Left renal cortex interstitium (tissue), 4 donors: Measurements from ENCODE around the gene LDLRAD1. TPM values are rescaled to one million over a fixed set of nuclear protein-coding genes. Genes with fewer than 3 reads are reported as not detected.
"Not testable (repeated sequence)": the region's sequence is repeated elsewhere in the genome, so short reads cannot be mapped to it uniquely, and the experiment has no call there.

Source experiments
- DNase-seq, 4 donors: peaks; one replicate each; pipeline ENCODE4 v3.0.0-alpha.2; 2013; ENCODE audit warnings: low read depth in 4 of 4, low spot score in 2 of 4, missing footprints in 1 of 4
- polyA plus RNA-seq, 4 donors: library from polyadenylated mRNA; unstranded; fragments of 120-200 nt; gene quantifications; one replicate each; pipeline ENCODE4 v1.2.1, GENCODE V29; 2013; ENCODE audit not compliant: insufficient read length in 4 of 4

LDLRAD1 gene
- polyA plus RNA-seq, 4 donors = 0.08 TPM; not detected in 3

DNA sequence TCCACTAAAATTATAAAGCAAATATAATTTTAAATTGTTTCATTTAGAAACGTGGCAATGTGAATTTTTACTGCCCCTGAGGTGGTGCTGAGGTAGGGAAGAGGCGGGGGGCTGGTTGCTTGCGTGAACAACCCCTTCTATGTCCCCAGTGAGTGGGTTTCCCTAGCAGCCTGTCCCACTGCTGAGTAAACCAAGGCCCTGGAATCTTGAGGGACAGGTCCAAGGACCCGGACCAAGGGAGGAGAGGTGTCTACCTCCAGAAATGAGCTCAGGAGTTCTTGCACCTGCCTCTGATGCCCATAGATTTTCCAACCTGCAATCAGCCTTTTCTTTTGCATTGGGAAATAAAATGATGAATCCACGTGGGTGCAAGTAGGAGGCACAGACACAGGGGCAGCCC is 649 bp upstream of the LDLRAD1 start:
- no peak for DNase-seq

DNA sequence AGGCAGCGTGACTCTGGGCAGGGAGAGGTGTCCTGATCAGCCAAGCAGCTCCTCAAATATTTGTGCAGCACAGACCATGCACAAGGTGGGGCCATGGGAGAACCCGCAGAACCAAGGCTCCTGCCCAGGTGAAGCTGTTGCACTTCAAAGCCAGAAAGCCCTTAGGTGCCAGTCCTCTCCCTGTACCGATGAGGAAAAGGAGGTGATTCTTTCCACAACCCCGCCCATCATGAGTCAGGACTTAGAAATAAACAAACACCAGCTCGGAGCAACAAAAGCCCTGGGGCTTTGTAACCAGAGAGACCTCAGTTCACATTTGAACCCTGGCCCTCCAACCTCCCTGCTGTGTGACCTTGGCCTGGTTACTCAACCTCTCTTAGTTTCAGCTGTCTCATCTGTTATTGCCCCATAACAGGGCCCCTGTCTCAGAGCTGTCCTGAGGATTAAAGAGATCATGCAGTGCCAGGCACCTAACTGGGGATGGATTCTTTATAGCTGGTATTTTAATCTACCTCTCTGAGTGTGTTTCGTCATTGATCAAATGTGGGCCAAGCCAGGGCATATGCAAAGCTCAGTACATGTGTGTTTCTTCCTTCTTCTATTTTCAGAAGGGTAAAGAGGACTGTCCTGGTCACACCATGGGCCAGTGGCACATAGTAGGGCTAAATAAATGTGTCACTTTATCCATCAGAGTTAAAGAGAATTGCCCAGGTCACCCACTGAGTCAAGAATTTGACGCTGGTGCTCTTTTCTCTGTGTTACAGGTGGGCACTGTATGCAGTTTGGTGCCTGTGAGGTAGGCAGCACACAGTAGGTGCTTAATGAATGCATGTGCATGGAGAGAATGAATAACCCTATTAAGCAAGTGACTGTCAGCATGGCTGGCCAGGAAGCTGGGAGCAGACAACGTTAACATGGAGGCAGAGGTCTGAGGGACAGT is 1.4 kb downstream of the LDLRAD1 start:
- DNase-seq = no peak

DNA sequence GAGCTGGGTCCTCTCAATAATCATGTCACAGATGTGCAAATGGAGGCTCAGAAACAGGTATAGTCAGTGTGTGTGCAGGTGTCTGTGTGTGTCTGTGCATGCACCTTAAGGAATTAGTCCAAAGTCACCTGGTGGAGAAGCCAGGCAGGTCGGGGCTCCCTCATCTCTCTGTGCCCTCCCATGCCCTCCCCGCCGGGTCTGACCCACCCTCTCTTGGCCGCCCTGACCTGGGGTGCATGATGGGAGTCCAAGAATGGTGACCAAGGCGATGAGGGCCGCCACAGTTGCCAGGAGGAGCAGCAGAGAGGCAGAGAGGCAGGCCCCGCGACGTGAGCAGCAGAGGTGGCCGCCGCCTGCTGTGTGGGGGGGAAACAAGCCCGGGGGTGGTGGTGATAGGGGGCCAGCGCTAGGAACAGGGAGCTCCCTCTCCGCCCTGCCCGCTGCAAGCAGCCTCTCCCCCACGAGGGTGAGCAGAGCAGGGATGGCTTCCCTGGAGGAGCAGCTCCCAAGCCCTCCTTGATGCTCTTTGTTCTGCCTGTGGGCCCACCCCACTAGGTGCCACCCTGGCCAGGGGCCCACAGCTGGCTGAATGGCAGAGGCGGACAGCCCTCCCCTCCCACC is 3.9 kb downstream of the LDLRAD1 start:
- DNase-seq = no peak

DNA sequence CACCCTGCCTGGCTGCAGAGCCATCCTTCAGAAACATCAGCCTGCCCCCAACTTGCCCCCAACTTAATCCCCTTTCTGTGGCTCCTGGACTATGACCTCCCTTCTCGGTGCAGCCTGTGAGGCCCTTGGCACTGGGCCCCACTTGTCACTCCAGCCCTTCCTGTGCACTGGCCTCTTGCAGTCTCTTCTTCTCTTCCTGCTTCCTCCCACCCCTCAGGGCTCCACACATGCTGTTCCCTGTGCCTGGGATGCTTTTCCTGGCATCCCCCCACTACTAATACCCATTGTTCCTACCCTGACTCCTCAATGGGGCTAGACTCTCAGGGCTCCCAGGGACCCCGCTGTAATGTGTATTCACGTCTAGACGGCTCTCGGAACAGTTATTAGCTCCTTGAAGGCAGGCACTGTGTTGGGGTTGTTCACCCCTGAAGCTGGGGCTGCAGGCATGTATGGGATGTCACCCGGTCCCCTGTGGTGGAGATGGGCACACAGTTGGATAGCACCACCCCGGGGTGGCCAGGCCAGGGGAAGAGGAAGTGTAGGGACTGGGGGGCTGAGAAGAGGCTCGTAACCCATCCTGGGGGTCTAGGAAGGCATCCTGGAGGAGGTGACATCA is 4.5 kb downstream of the LDLRAD1 start:
- no peak for DNase-seq

DNA sequence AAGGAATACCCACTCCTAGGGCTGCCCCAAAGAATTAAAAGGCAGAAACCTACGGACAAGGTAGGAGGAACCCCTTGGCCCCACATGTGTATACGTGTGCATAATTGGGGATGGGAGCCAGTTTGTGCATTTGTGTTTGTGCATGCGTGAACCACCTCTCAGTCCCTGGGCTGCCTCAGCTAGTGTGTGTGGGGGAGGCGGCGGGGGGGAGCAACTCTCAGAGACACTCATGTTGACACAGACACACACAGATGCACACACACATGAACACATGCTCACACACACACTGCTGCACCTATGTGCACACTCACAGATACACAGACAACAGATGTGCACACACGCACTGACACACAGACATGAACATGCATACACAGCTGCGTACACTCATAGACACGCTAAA is 5.1 kb downstream of the LDLRAD1 start:
- no peak for DNase-seq

DNA sequence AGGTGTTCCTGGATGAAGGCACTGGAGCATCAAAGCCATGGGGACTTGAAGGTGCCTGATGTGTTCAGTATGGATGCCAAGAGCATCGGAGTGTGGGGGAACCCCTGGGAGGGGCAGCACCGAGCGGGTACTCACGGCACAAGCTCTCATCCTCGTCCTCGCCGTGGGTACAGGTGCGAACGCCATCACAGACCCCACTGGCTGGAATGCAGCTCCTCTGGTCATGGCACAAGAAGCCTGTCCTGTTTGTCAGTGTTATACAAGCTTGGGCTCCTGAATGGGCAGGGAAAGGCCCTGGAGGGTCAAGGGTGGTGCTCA is 6.0 kb downstream of the LDLRAD1 start:
- DNase-seq = no peak

DNA sequence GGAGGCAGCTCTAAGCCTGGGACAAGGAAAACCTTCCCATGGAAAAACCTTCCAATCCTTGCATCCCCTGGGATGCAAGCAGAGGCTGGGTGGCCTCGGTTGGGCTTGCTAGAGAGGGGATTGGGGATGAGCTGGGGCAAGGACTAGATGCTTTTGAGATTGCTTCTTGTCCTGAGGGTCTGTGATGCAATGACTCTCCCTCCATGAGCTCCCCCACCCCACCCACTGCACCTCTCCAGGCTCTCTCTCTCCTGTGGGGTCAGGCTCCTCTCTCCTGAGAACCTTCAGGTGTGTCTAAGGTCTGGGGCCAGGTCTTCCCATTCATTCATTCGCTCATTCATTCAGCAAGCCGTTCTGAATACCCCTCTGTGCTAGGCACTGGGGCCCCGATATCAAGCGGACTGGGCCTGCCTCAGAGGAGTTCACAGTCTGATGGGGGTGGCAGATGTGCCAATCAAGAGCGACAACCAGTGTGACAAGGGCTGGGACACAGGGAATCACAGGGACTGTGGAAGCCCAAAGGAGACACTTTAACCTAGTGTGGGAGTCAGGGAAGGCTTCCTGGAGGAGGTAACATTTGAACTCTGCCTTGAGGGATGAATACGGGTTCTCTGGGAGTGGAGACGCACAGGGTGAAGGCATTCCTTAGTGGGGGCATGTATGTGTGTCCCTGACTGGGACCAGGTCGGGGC is 6.5 kb downstream of the LDLRAD1 start:
- no peak for DNase-seq

DNA sequence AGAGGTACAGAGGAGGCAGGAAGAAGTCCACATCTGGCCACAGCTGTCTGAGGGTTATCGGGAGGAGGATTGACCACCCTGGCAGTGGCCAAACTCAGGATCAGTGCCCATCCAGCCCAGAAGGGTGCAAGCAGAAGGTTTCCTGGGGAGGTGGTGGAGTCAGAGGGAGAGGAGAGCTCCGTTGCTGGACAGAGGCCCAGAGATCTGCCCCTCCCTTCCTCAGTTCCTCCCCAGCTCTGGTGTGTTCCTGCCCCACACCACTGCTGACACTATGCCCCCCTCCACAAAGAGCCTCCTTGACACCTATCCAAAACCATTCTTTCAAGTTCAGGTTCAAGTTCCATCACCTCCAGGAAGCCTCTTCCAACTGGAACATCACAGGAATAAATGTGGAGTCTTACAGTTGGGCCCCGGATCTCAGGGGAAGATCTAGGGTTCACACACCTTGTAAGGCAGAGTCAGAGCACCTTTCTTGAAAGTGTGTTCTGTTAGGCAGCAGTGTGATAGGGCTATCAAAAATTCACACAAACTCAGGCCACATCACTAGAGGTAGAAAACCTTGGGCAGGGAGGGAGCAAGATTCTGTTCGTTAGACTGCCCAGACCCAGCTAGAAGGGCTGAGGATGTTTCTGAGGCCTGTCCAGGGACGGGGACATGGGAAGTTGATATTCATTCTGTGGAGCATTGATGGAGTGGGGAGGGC is 7.4 kb downstream of the LDLRAD1 start:
- DNase-seq = no peak

DNA sequence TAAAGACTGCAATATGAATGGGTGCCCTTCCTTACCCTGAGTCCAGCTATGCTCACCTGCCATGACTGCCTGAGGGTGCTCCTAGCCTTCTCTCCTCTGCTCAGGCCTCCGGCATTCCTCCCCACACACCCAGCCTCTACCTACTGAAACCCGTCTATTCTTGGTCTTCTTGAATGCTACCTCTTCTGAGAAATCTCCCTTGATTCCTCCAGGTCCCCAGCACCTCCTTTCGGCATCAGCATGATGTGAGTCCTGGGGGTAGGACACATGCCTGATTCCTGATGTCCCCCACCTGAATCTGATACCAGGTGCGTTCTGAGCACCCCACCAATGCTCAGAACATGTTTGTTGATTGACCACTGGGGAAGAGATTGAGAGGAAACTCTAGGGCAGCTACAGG is 8.6 kb downstream of the LDLRAD1 start:
- DNase-seq = no peak

DNA sequence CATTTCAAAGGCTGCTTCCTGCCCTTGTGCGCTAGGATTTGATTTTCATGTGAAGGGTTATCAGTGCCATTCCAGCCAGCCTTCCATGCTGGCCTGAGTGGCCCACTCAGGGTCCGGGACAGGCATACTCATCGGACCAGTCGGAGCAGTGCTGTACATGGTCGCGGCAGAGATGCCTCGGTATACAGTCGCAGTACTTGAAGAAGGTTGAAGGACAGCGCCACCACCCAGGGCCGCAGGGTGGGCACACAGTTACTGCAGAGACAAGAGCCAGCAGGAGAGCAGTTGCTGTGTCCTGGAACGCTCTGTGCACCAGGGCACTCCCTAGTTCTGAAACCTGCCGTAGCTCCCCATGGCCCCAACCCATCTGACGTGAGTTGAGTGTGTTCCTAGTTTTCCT is 9.1 kb downstream of the LDLRAD1 start:
- no peak for DNase-seq

DNA sequence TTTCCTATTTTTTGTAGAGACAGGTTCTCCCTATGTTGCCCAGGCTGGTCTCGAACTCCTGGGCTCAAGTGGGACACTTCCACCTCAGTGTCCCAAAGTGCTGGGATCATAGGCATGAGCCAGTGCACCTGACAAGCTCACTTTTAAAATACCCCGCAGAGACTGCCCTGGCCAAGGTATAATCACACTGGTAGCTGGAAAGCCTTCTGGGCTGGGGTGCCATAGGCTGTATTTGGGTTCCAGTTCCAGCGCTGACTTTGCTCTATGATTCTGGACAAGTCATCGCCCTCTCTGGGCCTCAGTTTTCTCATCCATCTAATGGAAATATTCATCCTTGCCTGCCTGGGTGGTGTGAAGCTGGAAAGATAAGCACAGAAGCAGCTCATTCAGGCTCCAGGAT is 10.4 kb downstream of the LDLRAD1 start:
- no peak for DNase-seq

DNA sequence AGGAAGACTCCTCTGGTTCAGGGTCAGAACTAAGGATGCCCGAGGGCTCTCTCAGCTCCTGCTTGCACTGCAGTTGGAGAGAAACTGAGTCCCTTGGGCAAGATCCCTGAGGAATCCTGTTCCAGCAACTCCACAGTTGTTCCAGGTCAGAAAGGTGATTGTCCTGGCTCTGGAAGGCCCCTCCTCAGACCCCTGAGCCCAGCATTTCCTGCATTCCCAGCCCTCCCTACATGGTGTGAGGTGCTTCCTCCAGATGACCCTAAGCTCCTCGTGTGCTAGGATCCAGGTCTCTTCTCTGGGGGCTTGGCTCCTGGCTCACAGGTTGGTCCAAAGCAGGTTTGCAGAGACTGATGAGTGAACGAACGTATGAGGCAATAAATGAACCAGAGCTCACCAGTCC is 11.5 kb downstream of the LDLRAD1 start:
- DNase-seq = no peak

DNA sequence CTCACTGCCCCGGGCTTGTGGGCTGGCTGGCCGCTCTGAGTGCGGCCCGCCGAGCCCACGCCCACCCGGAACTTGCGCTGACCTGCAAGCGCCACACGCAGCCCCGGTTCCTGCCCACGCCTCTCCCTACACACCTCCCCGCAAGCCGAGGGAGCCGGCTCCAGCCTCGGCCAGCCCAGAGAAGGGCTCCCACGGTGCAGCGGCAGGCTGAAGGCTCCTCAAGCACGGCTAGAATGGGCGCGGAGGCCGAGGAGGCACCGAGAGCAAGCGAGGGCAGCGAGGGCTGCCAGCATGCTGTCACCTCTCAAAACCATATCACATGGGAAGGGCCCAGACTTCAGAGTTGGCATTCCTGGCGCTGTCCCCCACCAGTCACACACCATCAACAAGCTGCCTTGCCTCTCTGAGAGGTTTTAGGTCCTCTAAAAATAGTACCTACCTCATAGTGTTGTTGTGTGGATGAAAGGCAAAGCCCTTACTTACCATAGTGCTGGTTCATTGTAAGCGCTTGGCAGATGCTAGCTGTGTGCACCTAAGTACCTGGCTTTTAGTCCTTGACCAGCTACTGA is 13.4 kb downstream of the LDLRAD1 start:
- no peak for DNase-seq

DNA sequence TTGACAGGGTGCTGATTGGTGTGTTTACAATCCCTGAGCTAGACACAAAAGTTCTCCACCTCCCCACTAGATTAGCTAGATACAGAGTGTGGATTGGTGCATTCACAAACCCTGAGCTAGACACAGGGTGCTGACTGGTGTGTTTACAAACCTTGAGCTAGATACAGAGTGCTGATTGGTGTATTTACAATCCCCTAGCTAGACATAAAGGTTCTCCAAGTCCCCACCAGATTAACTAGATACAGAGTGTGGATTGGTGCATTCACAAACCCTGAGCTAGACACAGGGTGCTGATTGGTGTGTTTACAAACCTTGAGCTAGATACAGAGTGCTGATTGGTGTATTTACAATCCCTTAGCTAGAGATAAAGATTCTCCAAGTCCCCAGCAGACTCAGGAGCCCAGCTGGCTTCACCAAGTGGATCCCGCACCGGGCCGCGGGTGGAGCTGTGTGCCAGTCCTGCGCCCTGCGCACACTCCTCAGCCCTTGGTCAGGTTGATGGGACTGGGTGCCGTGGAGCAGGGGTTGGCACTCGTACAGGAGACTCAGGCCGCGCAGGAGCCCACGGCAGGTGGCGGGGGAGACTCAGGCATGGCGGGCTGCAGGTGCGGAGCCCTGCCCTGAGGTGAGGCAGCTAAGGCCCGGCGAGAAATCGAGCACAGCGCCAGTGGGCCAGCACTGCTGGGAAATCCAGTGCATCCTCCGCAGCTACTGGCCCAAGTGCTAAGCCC is 14.1 kb downstream of the LDLRAD1 start:
- not testable (repeated sequence) for DNase-seq

DNA sequence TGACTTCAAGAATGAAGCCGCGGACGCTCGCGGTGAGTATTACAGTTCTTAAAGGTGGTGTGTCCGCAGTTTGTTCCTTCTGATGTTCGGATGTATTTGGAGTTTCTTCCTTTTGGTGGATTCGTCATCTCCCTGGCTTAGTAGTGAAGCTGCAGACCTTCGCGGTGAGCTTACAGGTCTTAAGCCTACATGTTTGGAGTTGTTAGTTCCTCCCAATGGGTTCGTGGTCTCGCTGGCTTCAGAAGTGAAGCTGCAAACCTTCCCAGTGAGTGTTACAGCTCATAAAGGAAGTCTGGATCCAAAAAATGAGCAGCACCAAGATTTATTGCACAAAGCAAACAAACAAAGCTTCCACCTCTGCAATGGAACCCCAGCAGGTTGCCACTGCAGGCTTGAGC is 14.7 kb downstream of the LDLRAD1 start:
- DNase-seq = no peak

DNA sequence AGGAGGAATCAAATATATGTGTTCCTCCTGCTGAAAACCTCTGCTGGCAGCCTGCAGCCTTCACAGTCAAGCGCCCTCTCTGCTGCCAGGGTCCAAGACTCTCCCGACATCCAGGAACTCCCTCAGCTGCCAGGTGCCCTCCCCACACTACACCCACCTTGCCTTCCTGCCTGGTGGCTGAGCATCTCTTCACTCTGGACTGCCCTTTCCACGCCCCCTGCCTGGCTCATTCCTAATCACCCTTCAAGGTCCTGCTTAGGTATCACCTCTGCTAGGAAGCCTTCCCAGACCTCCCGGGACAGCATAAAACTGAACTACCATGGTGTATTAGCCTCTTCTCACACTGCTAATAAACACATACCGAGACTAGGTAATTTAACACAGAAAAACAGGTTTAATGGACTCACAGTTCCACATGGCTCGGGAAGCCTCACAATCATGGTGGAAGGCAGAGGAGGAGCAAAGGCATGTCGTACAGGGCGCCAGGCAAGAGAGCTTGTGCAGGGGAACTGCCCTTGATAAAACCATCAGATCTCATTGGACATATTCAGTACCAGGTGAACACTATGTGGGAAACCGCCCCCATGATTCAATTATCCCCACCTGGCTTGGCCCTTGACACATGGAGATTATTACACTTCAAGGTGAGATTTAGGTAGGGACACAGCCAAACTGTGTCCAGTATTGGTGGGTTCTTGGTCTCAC is 15.3 kb downstream of the LDLRAD1 start:
- no peak for DNase-seq

DNA sequence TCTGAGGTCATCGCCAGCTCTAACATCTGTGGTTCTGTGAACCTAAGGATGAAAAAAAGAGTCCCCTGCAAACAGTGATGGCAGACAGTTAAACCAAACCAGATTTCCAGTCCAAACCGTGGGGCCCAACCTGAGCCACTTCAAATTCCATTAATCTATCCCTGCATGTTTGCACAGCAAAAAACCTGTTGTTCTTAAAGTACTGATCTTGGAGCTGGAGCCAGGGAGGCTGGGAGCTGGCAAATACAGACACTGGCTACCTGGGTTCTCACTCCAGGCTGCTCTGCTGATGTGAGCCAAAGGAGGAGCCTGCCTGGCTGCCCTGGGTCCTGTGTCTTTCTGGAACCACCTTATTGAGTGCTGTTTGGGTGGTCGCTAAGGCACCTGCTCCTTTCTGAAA is 16.4 kb downstream of the LDLRAD1 start:
- no peak for DNase-seq

DNA sequence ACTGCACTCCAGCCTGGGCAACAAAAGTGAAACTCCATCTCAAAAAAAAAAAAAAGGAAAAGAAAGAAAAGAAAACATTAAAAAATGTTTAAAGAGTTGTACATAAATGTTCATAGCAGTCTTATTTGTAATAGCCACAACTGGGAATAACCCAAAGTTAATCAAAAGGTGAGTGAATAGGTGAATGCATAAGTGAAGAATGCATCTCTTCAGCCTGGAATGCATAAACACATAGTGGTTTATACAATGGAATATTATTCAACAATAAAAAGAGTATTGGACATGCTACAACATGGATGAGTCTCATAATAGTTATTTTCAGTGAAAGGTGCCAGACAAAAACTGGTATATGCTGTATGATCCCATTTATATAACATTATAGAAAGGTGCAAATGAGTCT is 18.1 kb downstream of the LDLRAD1 start:
- no peak for DNase-seq

DNA sequence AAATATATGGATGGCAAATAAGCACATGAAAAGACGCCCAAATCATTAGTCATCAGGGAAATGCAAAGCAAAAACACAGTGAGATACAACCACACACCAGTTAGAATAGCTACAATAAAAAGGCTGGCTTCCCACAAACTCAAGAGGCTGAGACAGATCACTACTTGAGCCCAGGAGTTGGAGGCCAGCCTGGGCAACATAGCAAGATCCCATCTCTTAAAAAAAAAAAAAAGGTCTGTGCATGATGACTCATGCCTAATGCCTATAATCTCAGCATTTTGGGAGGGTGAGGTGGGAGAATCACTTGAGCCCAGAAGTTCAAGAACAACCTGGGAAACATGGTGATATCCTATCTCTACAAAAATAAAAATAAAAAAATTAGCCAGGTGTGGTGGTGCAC is 19.8 kb downstream of the LDLRAD1 start:
- DNase-seq = no peak
